HG02852 (cell line): ENCODE data around the gene AMIGO1.

Source experiments
- ATAC-seq: cut with Tn5 transposase; IDR thresholded peaks from one replicate; pipeline ENCODE4 v1.9.1; 2021; ENCODE audit warnings: mild to moderate bottlenecking, moderate library complexity; ENCODE audit not compliant: unreplicated experiment

AMIGO1 gene

GRCh38 chr1:109457819-109458218 lies 51.7 kb downstream of the AMIGO1 start:
- ATAC-seq: no peak

GRCh38 chr1:109454497-109455133 lies 54.9 kb downstream of the AMIGO1 start:
- ATAC-seq: no peak
